Endothelial cell (in vitro differentiated cells): Measurements from ENCODE around the gene TMEM14C. TPM values are rescaled to one million over a fixed set of nuclear protein-coding genes. Genes with fewer than 3 reads are reported as not detected.
"Not testable (repeated sequence)": the region's sequence is repeated elsewhere in the genome, so short reads cannot be mapped to it uniquely, and the experiment has no call there.

ENCODE experiments used
- DNase-seq: peaks from one replicate; pipeline ENCODE4 v3.0.0; 2021; ENCODE audit warnings: low spot score
- H3K27ac Mint-ChIP-seq: one replicate; pipeline ENCODE4 v1.8.0; 2021; ENCODE audit warnings: mixed read lengths, inconsistent platforms; ENCODE audit not compliant: unreplicated experiment
- H3K27me3 Mint-ChIP-seq: one replicate; pipeline ENCODE4 v1.8.0; 2021; ENCODE audit warnings: mild to moderate bottlenecking, moderate library complexity, mixed read lengths, inconsistent platforms; ENCODE audit not compliant: unreplicated experiment
- H3K36me3 Mint-ChIP-seq: one replicate; pipeline ENCODE4 v1.8.0; 2021; ENCODE audit warnings: mild to moderate bottlenecking, low read depth, mixed read lengths, inconsistent platforms; ENCODE audit not compliant: unreplicated experiment
- H3K4me1 Mint-ChIP-seq: one replicate; pipeline ENCODE4 v1.8.0; 2021; ENCODE audit warnings: mild to moderate bottlenecking, mixed read lengths, inconsistent platforms; ENCODE audit not compliant: unreplicated experiment
- H3K4me3 Mint-ChIP-seq: one replicate; pipeline ENCODE4 v1.8.0; 2021; ENCODE audit warnings: mild to moderate bottlenecking, mixed read lengths, inconsistent platforms; ENCODE audit not compliant: unreplicated experiment
- H3K9me3 Mint-ChIP-seq: one replicate; pipeline ENCODE4 v1.8.0; 2021; ENCODE audit warnings: mixed read lengths, inconsistent platforms; ENCODE audit not compliant: unreplicated experiment
- CTCF ChIP-seq: fragments of 200-600 bp; sonication (generic); IDR thresholded peaks from one replicate; pipeline ENCODE4 v1.5.0; 2021; ENCODE audit warnings: antibody characterized with exemption; ENCODE audit not compliant: unreplicated experiment
- total RNA-seq: library from RNA; stranded (reverse); fragmentation: NEBNext Ultra II Directional; extraction: Animal tissue kit (Norgen Biotek cat#: 25700); gene quantifications from one replicate; pipeline ENCODE4 v1.2.1, GENCODE V29; 2021; ENCODE audit not compliant: unreplicated experiment

The TMEM14C gene
- total RNA-seq, 1 donor from 2014 or later, result 96.7 TPM

GRCh38 chr6:10736731-10737130, 13.9 kb downstream of the TMEM14C start:
- H3K4me1 Mint-ChIP-seq, result no peaks in the 10 kb centered on the region
- H3K9me3 Mint-ChIP-seq, result no peaks in the 10 kb centered on the region
- peaks cover 1% of the 10 kb centered on the region for H3K27me3 Mint-ChIP-seq
- H3K27ac Mint-ChIP-seq, result no peak overlapping the region
- no peak for TF ChIP-seq CTCF
- DNase-seq, result no peak
- peaks cover 10% of the 10 kb centered on the region for H3K36me3 Mint-ChIP-seq
- no peak overlapping the region for H3K4me3 Mint-ChIP-seq

GRCh38 chr6:10740061-10740460, 17.2 kb downstream of the TMEM14C start:
- no peak overlapping the region for H3K27ac Mint-ChIP-seq
- no peak for TF ChIP-seq CTCF
- DNase-seq, result no peak
- no peaks in the 10 kb centered on the region for H3K4me1 Mint-ChIP-seq
- peaks cover 3% of the 10 kb centered on the region for H3K36me3 Mint-ChIP-seq
- H3K9me3 Mint-ChIP-seq, result no peaks in the 10 kb centered on the region
- no peaks in the 10 kb centered on the region for H3K27me3 Mint-ChIP-seq
- peak overlapping the region; percentile 69 for H3K4me3 Mint-ChIP-seq

- H3K9me3 Mint-ChIP-seq, H3K4me3 Mint-ChIP-seq, H3K4me1 Mint-ChIP-seq, H3K27me3 Mint-ChIP-seq, DNase-seq, H3K36me3 Mint-ChIP-seq, H3K27ac Mint-ChIP-seq: not testable (repeated sequence)
These were observed 18.8 kb downstream of the TMEM14C start for GRCh38 chr6:10741643-10742042.

- H3K4me1 Mint-ChIP-seq, result peaks cover 4% of the 10 kb centered on the region
- no peak overlapping the region for H3K4me3 Mint-ChIP-seq
- H3K27ac Mint-ChIP-seq, result no peak overlapping the region
- DNase-seq, result no peak
- H3K36me3 Mint-ChIP-seq, result peaks cover 3% of the 10 kb centered on the region
- H3K27me3 Mint-ChIP-seq, result no peaks in the 10 kb centered on the region
- H3K9me3 Mint-ChIP-seq, result no peaks in the 10 kb centered on the region
- no peak for TF ChIP-seq CTCF
These were observed 19.4 kb downstream of the TMEM14C start for GRCh38 chr6:10742251-10742650.

- Mint-ChIP-seq H3K27me3 (no peaks in the 10 kb centered on the region), H3K4me1 (peaks cover 12% of the 10 kb centered on the region), H3K36me3 (peaks cover 3% of the 10 kb centered on the region), H3K27ac (no peak overlapping the region), H3K9me3 (no peaks in the 10 kb centered on the region), H3K4me3 (no peak overlapping the region)
- DNase-seq, result no peak
- TF ChIP-seq CTCF, result no peak
These were observed 20.6 kb downstream of the TMEM14C start for GRCh38 chr6:10743515-10743914.

GRCh38 chr6:10745116-10745515, 22.2 kb downstream of the TMEM14C start:
- Mint-ChIP-seq H3K27ac (no peak overlapping the region), H3K9me3 (no peaks in the 10 kb centered on the region), H3K4me3 (no peak overlapping the region), H3K36me3 (peaks cover 3% of the 10 kb centered on the region), H3K27me3 (peaks cover 3% of the 10 kb centered on the region), H3K4me1 (peaks cover 20% of the 10 kb centered on the region)
- no peak for TF ChIP-seq CTCF
- no peak for DNase-seq
